ENCODE measurements around the gene FPR2. TPM values are rescaled to one million over a fixed set of nuclear protein-coding genes. Genes with fewer than 3 reads are reported as not detected.

Gene FPR2
- total and polyA plus RNA-seq, 10 of the 15 experiments (the other 5 are each of a cell fraction or from before 2014, with no cell fraction given), result not detected

GRCh38 chr19:51816711-51817110 is 55.7 kb downstream of the FPR2 start:
- WGBS (ENCODE audit: insufficient coverage, insufficient replicate concordance, low lambda C conversion rate, missing lambda C conversion rate), result 47% methylated on average over 1 of the region's 1 CpG
- CTCF ChIA-PET, result no interaction called here
- TF ChIP-seq KDM1A (IDR thresholded peaks at IDR 0.05; ENCODE audit: borderline replicate concordance) (no peak), HDGF (IDR thresholded peaks at IDR 0.05) (no peak), CEBPZ (IDR thresholded peaks at IDR 0.05; ENCODE audit: low read depth, low read length) (no peak)
- FAIRE-seq, result no peak
- no peak overlapping the region for H3K9ac ChIP-seq (ENCODE audit: control insufficient read depth, insufficient read depth, low read length)
- intact Hi-C loops (cut with micrococcal nuclease; ENCODE audit: unreplicated experiment) (no loop called here), in situ Hi-C loops (cut with MboI) (no loop called here)
- no TSS peak for BruUV-seq (replicated peaks)
- no peaks in the 10 kb centered on the region for H3K79me2 ChIP-seq (ENCODE audit: control insufficient read depth, insufficient read depth, low read length)
- H2AFZ ChIP-seq (ENCODE audit: control insufficient read depth, low read depth, low read length), result no peak overlapping the region
- H3K4me1 ChIP-seq (ENCODE audit: control insufficient read depth, insufficient read depth, low read length), result no peaks in the 10 kb centered on the region
- POLR2A ChIA-PET, result no interaction called here
- no peaks in the 10 kb centered on the region for H3K27me3 ChIP-seq (replicated peaks in 1 of 2; ENCODE audit: control insufficient read depth in 2 of 2, insufficient read depth in 2 of 2, low read length in 1 of 2)
- no peak overlapping the region for H3K27ac ChIP-seq (ENCODE audit: control insufficient read depth, insufficient read depth)
- H3K36me3 ChIP-seq (ENCODE audit: control insufficient read depth in 2 of 2, insufficient read depth in 2 of 2, low read length in 1 of 2), result no peaks in the 10 kb centered on the region
- no peak overlapping the region for H3K4me3 ChIP-seq
- SMC1A ChIA-PET (ENCODE audit: uncharacterized antibody, unreplicated experiment), result no interaction called here
- no peak for ATAC-seq
- no peak for DNase-seq (ENCODE audit: low read depth, low spot score)
- no peaks in the 10 kb centered on the region; the same call in 2 of the 3 replicates for H3K9me3 ChIP-seq (replicated peaks; ENCODE audit: control insufficient read depth, insufficient read depth, low read length)
- no peaks in the 10 kb centered on the region for H4K20me1 ChIP-seq (ENCODE audit: control insufficient read depth, insufficient read depth)
- RAD21 ChIA-PET (ENCODE audit: unreplicated experiment), result no interaction called here
- H3K4me2 ChIP-seq (ENCODE audit: control insufficient read depth, insufficient read depth), result no peak overlapping the region

GRCh38 chr19:51820011-51820410 is 59.0 kb downstream of the FPR2 start:
- SMC1A ChIA-PET (ENCODE audit: uncharacterized antibody, unreplicated experiment), result no interaction called here
- TF ChIP-seq ATF7 (IDR thresholded peaks at IDR 0.05; ENCODE audit: low read depth), result no peak
- no peak for TF ChIP-seq EED (IDR thresholded peaks at IDR 0.05; ENCODE audit: low read depth)
- TF ChIP-seq MTA2 (IDR thresholded peaks at IDR 0.05; ENCODE audit: low read depth), result no peak
- TF ChIP-seq ZNF592 (IDR thresholded peaks at IDR 0.05), result no peak
- no peak for TF ChIP-seq MXI1 (IDR thresholded peaks at IDR 0.05; ENCODE audit: low read depth, low read length)
- no peak for TF ChIP-seq SMC3 (IDR thresholded peaks at IDR 0.05; ENCODE audit: borderline replicate concordance, low read length)
- no peak for TF ChIP-seq FOS (IDR thresholded peaks at IDR 0.05; ENCODE audit: borderline replicate concordance, extremely low read depth, insufficient read length)
- TF ChIP-seq SMARCA5 (IDR thresholded peaks at IDR 0.05), result no peak

More at GRCh38 chr19:51820011-51820410, 59.0 kb downstream of the FPR2 start:
- ChIA-PET CTCF (no interaction called here), RAD21 (ENCODE audit: unreplicated experiment) (no interaction called here), POLR2A (interaction anchor here (0.5 kb wide), 1 partner anchor 78 kb away, joined by 4 read pairs; no protein-coding TSS in a partner anchor)
- in situ Hi-C loops (cut with MboI), result no loop called here
- Histone ChIP-seq H2AFZ (ENCODE audit: control insufficient read depth, low read depth, low read length) (no peak overlapping the region), H3K9me3 (replicated peaks; ENCODE audit: control insufficient read depth, insufficient read depth, low read length) (peaks cover 2% of the 10 kb centered on the region; the same call in 2 of the 3 replicates), H3K36me3 (ENCODE audit: control insufficient read depth in 2 of 2, insufficient read depth in 2 of 2, low read length in 1 of 2) (no peaks in the 10 kb centered on the region), H4K20me1 (ENCODE audit: control insufficient read depth, insufficient read depth) (no peaks in the 10 kb centered on the region), H3K79me2 (ENCODE audit: control insufficient read depth, insufficient read depth, low read length) (no peaks in the 10 kb centered on the region), H3K27me3 (replicated peaks in 1 of 2; ENCODE audit: control insufficient read depth in 2 of 2, insufficient read depth in 2 of 2, low read length in 1 of 2) (no peaks in the 10 kb centered on the region), H3K27ac (ENCODE audit: control insufficient read depth, insufficient read depth) (no peak overlapping the region), H3K4me1 (ENCODE audit: control insufficient read depth, insufficient read depth, low read length) (no peaks in the 10 kb centered on the region), H3K4me3 (no peak overlapping the region), H3K4me2 (ENCODE audit: control insufficient read depth, insufficient read depth) (no peak overlapping the region), H3K9ac (ENCODE audit: control insufficient read depth, insufficient read depth, low read length) (no peak overlapping the region)
- WGBS (ENCODE audit: insufficient coverage, insufficient replicate concordance, low lambda C conversion rate, missing lambda C conversion rate), result 33% methylated on average over 3 of the region's 3 CpGs
- no peak for FAIRE-seq
- ATAC-seq, result no peak
- intact Hi-C loops (cut with micrococcal nuclease; ENCODE audit: unreplicated experiment), result no loop called here
- BruUV-seq (replicated peaks), result no TSS peak
- DNase-seq (ENCODE audit: low read depth, low spot score), result no peak

Measured in GM12878 (cell line).